Heart left ventricle (tissue), 16 donors: ENCODE measurements around the gene SYCP3. TPM values are rescaled to one million over a fixed set of nuclear protein-coding genes. Genes with fewer than 3 reads are reported as not detected.
A peak's percentile ranks its signal among the peaks of the same experiment; 100 is the strongest.

Source experiments
- ATAC-seq, 4 donors: fragments of 200-7000 bp; cut with Tn5 transposase; one replicate each; pipeline ENCODE4 v1.9.1; 2020 to 2022; ENCODE audit warnings: moderate library complexity in 4 of 4, mild to moderate bottlenecking in 3 of 4, moderate number of reproducible peaks in 1 of 4
- DNase-seq, 5 donors: peaks; one replicate each; pipeline ENCODE4 v3.0.0-alpha.2; 2020
- H3K27ac ChIP-seq, 12 donors: fragments of 200-600 bp; sonication (generic) in 4 of 12; one replicate each; pipeline versions ENCODE4 v1.5.0 to v1.8.0; 2016 to 2022; ENCODE audit warnings: mild to moderate bottlenecking in 2 of 12
- H3K27me3 ChIP-seq, 9 donors: fragments of 200-600 bp; sonication (generic) in 2 of 9; one replicate each; pipeline versions ENCODE4 v1.5.1 to v1.8.0; 2016 to 2022; ENCODE audit warnings: mild to moderate bottlenecking in 3 of 9
- H3K36me3 ChIP-seq, 9 donors: fragments of 200-600 bp; sonication (generic) in 2 of 9; one replicate each; pipeline versions ENCODE4 v1.5.0 to v1.8.0; 2018 to 2022; ENCODE audit warnings: mild to moderate bottlenecking in 2 of 9
- H3K4me1 ChIP-seq, 12 donors: fragments of 200-600 bp; sonication (generic) in 4 of 12; one replicate each; pipeline versions ENCODE4 v1.5.0 to v1.8.0; 2016 to 2022; ENCODE audit warnings: mild to moderate bottlenecking in 3 of 12
- H3K4me3 ChIP-seq, 12 donors: fragments of 200-600 bp; sonication (generic) in 4 of 12; one replicate each; pipeline versions ENCODE4 v1.5.0 to v1.8.0; 2017 to 2022; ENCODE audit warnings: mild to moderate bottlenecking in 9 of 12, moderate library complexity in 4 of 12
- H3K9me3 ChIP-seq, 12 donors: fragments of 200-600 bp; sonication (generic) in 4 of 12; one replicate each; pipeline versions ENCODE4 v1.5.0 to v1.8.0; 2016 to 2022; ENCODE audit warnings: mild to moderate bottlenecking in 1 of 12
- CTCF ChIP-seq, 12 donors: fragments of 200-600 bp; sonication (generic) in 4 of 12; IDR thresholded peaks; one replicate each; pipeline versions ENCODE4 v1.5.0 to v1.8.0; 2018 to 2022; ENCODE audit warnings: antibody characterized with exemption in 12 of 12, mild to moderate bottlenecking in 5 of 12
- POLR2A ChIP-seq, 2 donors: fragments of 450-650 bp; IDR thresholded peaks; one replicate each; pipeline ENCODE4 v1.6.1; 2017; ENCODE audit warnings: antibody characterized with exemption in 2 of 2, mild to moderate bottlenecking in 2 of 2, moderate library complexity in 2 of 2
- WGBS, 4 donors: extraction: QIAGEN DNeasy Blood & Tissue Kit in 2 of 4; methylation state at CpG; one replicate each; pipeline versions ENCODE4 v1.1.5 to v1.1.7; 2013 to 2018; 5-methylcytosine and 5-hydroxymethylcytosine counted together
- intact Hi-C, 10 donors: fragments of 100-400 bp; cut with DNase I; formaldehyde crosslinking; loops; one replicate each; pipeline versions ENCODE4 v1.11.1 to v1.14.2; 2022
- polyA plus RNA-seq, 2 donors: library from polyadenylated mRNA; stranded (reverse); fragments of 200-250 nt; gene quantifications; one replicate each; pipeline ENCODE4 v1.2.3, GENCODE V29; 2013
- total RNA-seq, 9 donors: library from RNA; depleted of rRNA in 2 of 9; stranded (reverse); fragments of >200 nt in 2 of 9; fragmentation: NEBNext Ultra II Directional in 3 of 9; extraction: Animal tissue kit (Norgen Biotek cat#: 25700) in 3 of 9; gene quantifications; one replicate each; pipeline versions ENCODE4 v1.1.0 to v1.2.4, GENCODE V29; 2016 to 2023
- donor health status: ischemic (EF 13 %, LVEDD 7.1; RV severe dilation, severe dysfunction).
- donor health status: healthy with polysubstance abuse.
- donor health status: DM: no; HTN: yes; CAD: no.
- donor health status: DM: no; HTN: no; CAD: no.
- donor health status: ischemic (EF 25% LVEDD 6.9; RV normal size, moderate dysfunction).
- donor health status: ischemic (EF 25% LVEDD 5.7; RV mildly dilated, moderate dysfunction).
- donor health status: healthy.
- donor health status: DM: yes; HTN: yes; CAD: no.
- donor health status: ischemic (EF 35%, LVEDD 5.7; RV mildly dilated, moderate dysfunction).
- donor health status: nonischemic (EF 11% LVEDD 7.7; RV severe dilation, severe dysfunction).
- donor health status: DM: yes; HTN: yes; CAD: no.
- donor health status: PGD.
- donor health status: ischemic (EF 29% LVEDD 5.4; RV normal size, mild dysfunction).
- donor health status: nonischemic (EF 23%, LVEDD 6.1; RV moderate dilation, normal function).

The SYCP3 gene
- total and polyA plus RNA-seq, 11 donors: 0.04 TPM; not detected in 10

- Histone ChIP-seq H3K9me3 (no peaks in the 10 kb centered on the region), H3K27ac (no peak overlapping the region), H3K27me3 (no peaks in the 10 kb centered on the region), H3K36me3 (peaks cover 0 to 58% (median 24%) of the 10 kb centered on the region in 9 donors), H3K4me1 (peaks cover 0 to 33% (median 3%) of the 10 kb centered on the region in 12 donors), H3K4me3 (no peak overlapping the region)
- 93 to 97% (median 94%) methylated on average over 6 of the region's 6 CpGs for WGBS, 4 donors
- DNase-seq (no peak), ATAC-seq (no peak)
- intact Hi-C loops: loop anchor here in 3 of 10 donors (5.0 to 10.0 kb wide), 3 partner anchors 58 to 375 kb away; partner anchors contain the start of gene ARL1 (in 1 of the 3)
- no peak for TF ChIP-seq POLR2A (IDR thresholded peaks at IDR 0.05)
- TF ChIP-seq CTCF (IDR thresholded peaks at IDR 0.05): no peak
Observed at GRCh38 chr12:101779626-101780025, 40.4 kb upstream of the SYCP3 start.

DNA sequence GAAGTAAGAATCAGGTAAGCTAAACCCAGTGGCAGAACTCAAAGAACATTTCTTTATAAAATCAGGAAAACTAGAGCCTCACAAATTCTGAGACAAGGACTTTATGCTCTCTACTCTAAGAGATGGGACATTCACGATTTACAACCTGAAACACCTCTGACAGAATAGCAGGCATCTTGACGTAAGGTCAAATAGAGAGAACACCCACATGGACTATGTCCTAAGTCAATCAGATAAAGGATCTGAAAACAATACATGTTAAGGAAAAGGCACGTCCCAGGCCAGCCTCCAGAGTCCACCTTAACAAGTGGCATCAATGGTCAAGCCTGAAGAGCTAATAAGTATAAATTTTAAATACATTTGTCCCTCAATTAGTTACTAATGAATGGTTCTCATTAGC, 39.9 kb upstream of the SYCP3 start:
- intact Hi-C loops: loop anchor here in 3 of 10 donors (5.0 to 10.0 kb wide), 3 partner anchors 58 to 374 kb away; partner anchors contain the start of gene ARL1 (in 1 of the 3)
- H3K36me3 ChIP-seq: peaks cover 0 to 57% (median 24%) of the 10 kb centered on the region in 9 donors
- peaks cover 0 to 33% (median 3%) of the 10 kb centered on the region in 12 donors for H3K4me1 ChIP-seq
- no peak overlapping the region for H3K4me3 ChIP-seq
- no peak for DNase-seq
- H3K27me3 ChIP-seq: no peaks in the 10 kb centered on the region
- no peaks in the 10 kb centered on the region for H3K9me3 ChIP-seq
- H3K27ac ChIP-seq: no peak overlapping the region
- no peak for ATAC-seq
- 82 to 97% (median 88%) methylated on average over 3 of the region's 3 CpGs for WGBS, 4 donors
- no peak for TF ChIP-seq CTCF (IDR thresholded peaks at IDR 0.05)
- no peak for TF ChIP-seq POLR2A (IDR thresholded peaks at IDR 0.05)

- H3K36me3 ChIP-seq: peaks cover 0 to 57% (median 24%) of the 10 kb centered on the region in 9 donors
- intact Hi-C loops: loop anchor here in 3 of 10 donors (2.0 to 10.0 kb wide), 4 partner anchors 59 to 373 kb away; partner anchors contain the start of gene ARL1 (in 1 of the 3)
- peaks cover 0 to 36% (median 1%) of the 10 kb centered on the region in 12 donors for H3K4me1 ChIP-seq
- no peak overlapping the region for H3K4me3 ChIP-seq
- TF ChIP-seq POLR2A (IDR thresholded peaks at IDR 0.05): no peak
- no peak for TF ChIP-seq CTCF (IDR thresholded peaks at IDR 0.05)
- DNase-seq (peak in 3 of 5 donors; percentile 27 to 37 (median 34)), ATAC-seq (peak; percentile 54 to 85 (median 70))
- H3K27me3 ChIP-seq: no peaks in the 10 kb centered on the region
- H3K9me3 ChIP-seq: no peaks in the 10 kb centered on the region
- H3K27ac ChIP-seq: peak overlapping the region in 4 of 12 donors; percentile 7 to 77 (median 34)
- WGBS, 4 donors: 42 to 51% (median 49%) methylated on average over 4 of the region's 4 CpGs
Observed at GRCh38 chr12:101777978-101778377, 38.7 kb upstream of the SYCP3 start.

DNA sequence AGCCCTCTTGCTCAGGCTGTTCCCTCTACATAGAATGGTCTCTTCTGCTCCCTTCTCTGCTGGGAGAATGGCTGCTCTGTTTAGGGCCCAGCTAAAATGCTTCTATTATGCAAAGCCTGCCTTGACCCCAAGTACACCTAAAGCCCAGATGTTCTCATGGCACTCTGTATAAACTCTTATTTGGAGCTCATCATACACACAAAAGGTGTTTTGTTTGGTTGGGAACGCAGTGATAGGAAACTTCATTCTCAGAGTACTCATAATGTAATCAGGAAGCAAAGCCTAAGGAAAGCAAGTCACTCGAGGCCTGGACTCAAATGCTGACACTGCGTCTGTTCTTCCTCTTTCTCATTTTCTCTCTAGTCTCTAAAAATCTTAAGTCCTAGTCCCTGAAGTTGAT, 38.2 kb upstream of the SYCP3 start:
- Histone ChIP-seq H3K9me3 (no peaks in the 10 kb centered on the region), H3K4me3 (no peak overlapping the region), H3K27ac (peak overlapping the region in 4 of 12 donors; percentile 7 to 77 (median 34)), H3K4me1 (peaks cover 0 to 41% (median 1%) of the 10 kb centered on the region in 12 donors), H3K36me3 (peaks cover 0 to 57% (median 24%) of the 10 kb centered on the region in 9 donors), H3K27me3 (no peaks in the 10 kb centered on the region)
- 63 to 74% (median 71%) methylated on average over 3 of the region's 3 CpGs for WGBS, 4 donors
- DNase-seq: no peak
- intact Hi-C loops: loop anchor here in 3 of 10 donors (2.0 to 10.0 kb wide), 4 partner anchors 60 to 373 kb away; partner anchors contain the start of gene ARL1 (in 1 of the 3)
- TF ChIP-seq POLR2A (IDR thresholded peaks at IDR 0.05) (no peak), CTCF (IDR thresholded peaks at IDR 0.05) (no peak)
- peak in 1 of 4 donors; percentile 32 for ATAC-seq
